ENCODE measurements around the gene HARS1. TPM values are rescaled to one million over a fixed set of nuclear protein-coding genes. Genes with fewer than 3 reads are reported as not detected.
A peak's percentile ranks its signal among the peaks of the same experiment; 100 is the strongest.

Gene HARS1
- total and polyA plus RNA-seq, 2 of the 13 experiments (the other 11 are each of a cell fraction or from before 2014, with no cell fraction given): 36.9 to 66.2 TPM

DNA sequence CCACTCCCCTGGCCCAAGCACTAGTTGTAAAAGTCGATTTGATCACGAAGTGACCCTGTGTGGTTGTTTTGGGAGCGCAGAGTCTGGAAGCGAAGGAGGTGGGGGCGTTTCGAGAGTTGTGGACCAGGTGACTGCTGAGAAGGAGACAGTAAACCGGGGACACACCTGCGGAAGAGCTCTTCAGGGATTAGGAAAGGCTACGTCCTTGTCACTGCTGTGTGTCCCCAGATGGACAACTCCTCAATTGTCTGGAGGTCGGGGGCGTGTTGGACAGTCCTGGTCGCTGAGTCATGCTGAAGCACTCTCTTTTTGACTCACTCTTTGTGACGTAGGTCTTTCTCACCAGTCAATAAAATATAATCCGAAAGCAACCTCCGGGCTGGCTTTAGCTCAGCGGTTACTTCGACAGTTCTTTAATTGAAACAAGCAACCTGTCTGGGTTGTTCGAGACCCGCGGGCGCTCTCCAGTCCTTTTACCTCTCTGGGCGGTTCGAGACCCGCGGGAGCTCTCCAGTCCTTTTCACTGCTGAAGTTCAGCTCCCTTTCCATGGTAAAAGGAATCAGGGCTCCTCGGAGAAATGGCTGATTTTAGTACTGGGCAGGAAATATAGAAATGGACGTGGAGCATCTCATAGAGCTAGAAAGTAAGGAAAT is 19.9 kb upstream of the HARS1 start (continued):
- TF ChIP-seq ATF2 (CRISPR knock-in tag; IDR thresholded peaks at IDR 0.05) (peak; percentile 57; the same call in 1 of the 2 replicates), ZNF232 (CRISPR knock-in tag; IDR thresholded peaks at IDR 0.05; ENCODE audit: borderline replicate concordance) (no peak), GATA4 (IDR thresholded peaks at IDR 0.05; ENCODE audit: borderline replicate concordance, low read depth) (no peak), GATAD1 (CRISPR knock-in tag; IDR thresholded peaks at IDR 0.05) (peak; percentile 57), ZBTB14 (CRISPR knock-in tag; IDR thresholded peaks at IDR 0.05) (no peak), ESRRA (CRISPR knock-in tag; IDR thresholded peaks at IDR 0.05; ENCODE audit: low read depth) (0 out of 2 replicates have a peak, but pooled peaks have one; percentile 45), HMG20B (CRISPR knock-in tag; conservative IDR thresholded peaks at IDR 0.05) (peak; percentile 53; the same call in 1 of the 2 replicates), HCFC1 (IDR thresholded peaks at IDR 0.05; ENCODE audit: low read depth, low read length) (no peak), EHMT2 (IDR thresholded peaks at IDR 0.05; ENCODE audit: borderline replicate concordance, low read depth, low read length) (peak; percentile 63; the same call in 1 of the 2 replicates), CENPT (CRISPR knock-in tag; IDR thresholded peaks at IDR 0.05; ENCODE audit: low read depth) (0 out of 2 replicates have a peak, but pooled peaks have one; percentile 54), ZNF3 (CRISPR knock-in tag; IDR thresholded peaks at IDR 0.05) (no peak), MED13 (CRISPR knock-in tag; IDR thresholded peaks at IDR 0.05) (peak; percentile 73; the same call in 1 of the 2 replicates), CENPBD1 (CRISPR knock-in tag; IDR thresholded peaks at IDR 0.05; ENCODE audit: borderline replicate concordance, low read depth) (no peak), SMYD3 (CRISPR knock-in tag; IDR thresholded peaks at IDR 0.05) (no peak), SALL2 (CRISPR knock-in tag; IDR thresholded peaks at IDR 0.05) (peak; percentile 75; the same call in 1 of the 2 replicates), ZBTB7B (CRISPR knock-in tag; IDR thresholded peaks at IDR 0.05) (0 out of 2 replicates have a peak, but pooled peaks have one; percentile 16), ZNF207 (IDR thresholded peaks at IDR 0.05; ENCODE audit: borderline replicate concordance) (no peak), ZFP90 (CRISPR knock-in tag; IDR thresholded peaks at IDR 0.05; ENCODE audit: borderline replicate concordance) (peak; percentile 52; the same call in 1 of the 2 replicates), HNRNPL (IDR thresholded peaks at IDR 0.05; ENCODE audit: low read depth, low read length) (no peak), RAD21 (CRISPR knock-in tag; IDR thresholded peaks at IDR 0.05) (0 out of 2 replicates have a peak, but pooled peaks have one; percentile 7), REL (CRISPR knock-in tag; conservative IDR thresholded peaks at IDR 0.05) (no peak), IRF9 (CRISPR knock-in tag; IDR thresholded peaks at IDR 0.05; ENCODE audit: borderline replicate concordance) (0 out of 2 replicates have a peak, but pooled peaks have one; percentile 31), FOXK1 (CRISPR knock-in tag; IDR thresholded peaks at IDR 0.05; ENCODE audit: borderline replicate concordance, low read depth) (peak; percentile 61; the same call in 1 of the 2 replicates), MYNN (CRISPR knock-in tag; IDR thresholded peaks at IDR 0.05; ENCODE audit: low read depth) (no peak), EZH2 (conservative IDR thresholded peaks at IDR 0.05; ENCODE audit: low read depth, low read length) (no peak), ZNF772 (CRISPR knock-in tag; IDR thresholded peaks at IDR 0.05) (peak; percentile 68; the same call in 1 of the 2 replicates), ATF7-NPFF (CRISPR knock-in tag; IDR thresholded peaks at IDR 0.05; ENCODE audit: low read depth) (peak; percentile 37; the same call in 1 of the 2 replicates), SMARCE1 (IDR thresholded peaks at IDR 0.05; ENCODE audit: borderline replicate concordance) (no peak)
